Measurements from ENCODE around the gene USO1. TPM values are rescaled to one million over a fixed set of nuclear protein-coding genes. Genes with fewer than 3 reads are reported as not detected.

Gene USO1
- total RNA-seq, 1 experiment from 2014 or later: 33.9 TPM

- no peak overlapping the region for H3K27ac ChIP-seq
- TF ChIP-seq CTCF (conservative IDR thresholded peaks at IDR 0.05) (no peak), EZH2 (IDR thresholded peaks at IDR 0.05; ENCODE audit: low read depth) (no peak)
- BruUV-seq (replicated peaks): no TSS peak
- H3K4me1 ChIP-seq (replicated peaks; ENCODE audit: insufficient read depth): no peaks in the 10 kb centered on the region
- 0 out of 2 replicates have a peak, but pooled peaks cover 4% of the 10 kb centered on the region for H3F3A ChIP-seq (ENCODE audit: insufficient read depth, low read depth)
- intact Hi-C loops (cut with micrococcal nuclease; ENCODE audit: unreplicated experiment): no loop called here
- H3K79me2 ChIP-seq (ENCODE audit: low read depth): no peaks in the 10 kb centered on the region
- H2AFZ ChIP-seq: no peak overlapping the region
- H3K9me3 ChIP-seq (ENCODE audit: insufficient read depth, low read depth): no peaks in the 10 kb centered on the region
- no peaks in the 10 kb centered on the region for H3K36me3 ChIP-seq (ENCODE audit: low read depth)
- H4K20me1 ChIP-seq (ENCODE audit: insufficient read depth): no peaks in the 10 kb centered on the region
- no peak overlapping the region for H3K4me3 ChIP-seq
- no peaks in the 10 kb centered on the region for H3K27me3 ChIP-seq (ENCODE audit: insufficient read depth, low read depth)
- CTCF ChIA-PET: no interaction called here
- no peaks in the 10 kb centered on the region for H3K9me2 ChIP-seq (ENCODE audit: insufficient read depth)
- DNase-seq: no peak
- H3K4me2 ChIP-seq: no peak overlapping the region
- POLR2A ChIA-PET (ENCODE audit: unreplicated experiment): interaction anchor here (0.7 kb wide), 1 partner anchor 18 kb away, joined by 5 read pairs; no protein-coding TSS in a partner anchor
Observed at GRCh38 chr4:75823812-75824211, 99.4 kb downstream of the USO1 start.

GRCh38 chr4:75830906-75831305 is 106.5 kb downstream of the USO1 start:
- BruUV-seq (replicated peaks): no TSS peak
- H4K20me1 ChIP-seq (ENCODE audit: insufficient read depth): no peaks in the 10 kb centered on the region
- no peak overlapping the region for H3K4me2 ChIP-seq
- H3F3A ChIP-seq (ENCODE audit: insufficient read depth, low read depth): no peaks in the 10 kb centered on the region
- H3K9me2 ChIP-seq (ENCODE audit: insufficient read depth): no peaks in the 10 kb centered on the region
- ChIA-PET POLR2A (ENCODE audit: unreplicated experiment) (no interaction called here), CTCF (no interaction called here)
- no peaks in the 10 kb centered on the region for H3K79me2 ChIP-seq (ENCODE audit: low read depth)
- no peak overlapping the region for H3K27ac ChIP-seq
- no peak overlapping the region for H2AFZ ChIP-seq
- no peak for TF ChIP-seq EZH2 (IDR thresholded peaks at IDR 0.05; ENCODE audit: low read depth)
- no peak for TF ChIP-seq CTCF (conservative IDR thresholded peaks at IDR 0.05)
- intact Hi-C loops (cut with micrococcal nuclease; ENCODE audit: unreplicated experiment): no loop called here
- no peak overlapping the region for H3K4me3 ChIP-seq
- DNase-seq: no peak
- H3K9me3 ChIP-seq (ENCODE audit: insufficient read depth, low read depth): no peaks in the 10 kb centered on the region
- H3K36me3 ChIP-seq (ENCODE audit: low read depth): no peaks in the 10 kb centered on the region
- H3K4me1 ChIP-seq (replicated peaks; ENCODE audit: insufficient read depth): no peaks in the 10 kb centered on the region
- H3K27me3 ChIP-seq (ENCODE audit: insufficient read depth, low read depth): no peaks in the 10 kb centered on the region

GRCh38 chr4:75831856-75832405 is 107.6 kb downstream of the USO1 start:
- POLR2A ChIA-PET (ENCODE audit: unreplicated experiment): no interaction called here

More at GRCh38 chr4:75831856-75832405, 107.6 kb downstream of the USO1 start:
- H3K9me3 ChIP-seq (ENCODE audit: insufficient read depth, low read depth): no peaks in the 10 kb centered on the region
- no peaks in the 10 kb centered on the region for H4K20me1 ChIP-seq (ENCODE audit: insufficient read depth)
- DNase-seq: no peak
- no peaks in the 10 kb centered on the region for H3K79me2 ChIP-seq (ENCODE audit: low read depth)
- H3K9me2 ChIP-seq (ENCODE audit: insufficient read depth): no peaks in the 10 kb centered on the region
- no peak for TF ChIP-seq EZH2 (IDR thresholded peaks at IDR 0.05; ENCODE audit: low read depth)
- TF ChIP-seq CTCF (conservative IDR thresholded peaks at IDR 0.05): no peak
- no peaks in the 10 kb centered on the region for H3K4me1 ChIP-seq (replicated peaks; ENCODE audit: insufficient read depth)
- no peak overlapping the region for H2AFZ ChIP-seq
- H3K4me3 ChIP-seq: no peak overlapping the region
- intact Hi-C loops (cut with micrococcal nuclease; ENCODE audit: unreplicated experiment): no loop called here
- no TSS peak for BruUV-seq (replicated peaks)
- H3K4me2 ChIP-seq: no peak overlapping the region
- no peak overlapping the region for H3K27ac ChIP-seq
- CTCF ChIA-PET: no interaction called here
- H3F3A ChIP-seq (ENCODE audit: insufficient read depth, low read depth): no peaks in the 10 kb centered on the region
- no peaks in the 10 kb centered on the region for H3K27me3 ChIP-seq (ENCODE audit: insufficient read depth, low read depth)
- no peaks in the 10 kb centered on the region for H3K36me3 ChIP-seq (ENCODE audit: low read depth)

Data from PC-9 (cell line).